GM21447 (cell line): Measurements from ENCODE around the gene AMIGO3.

Source experiments
- ATAC-seq: cut with Tn5 transposase; IDR thresholded peaks from one replicate; pipeline ENCODE4 v1.9.1; 2021; ENCODE audit not compliant: unreplicated experiment

The AMIGO3 gene

DNA sequence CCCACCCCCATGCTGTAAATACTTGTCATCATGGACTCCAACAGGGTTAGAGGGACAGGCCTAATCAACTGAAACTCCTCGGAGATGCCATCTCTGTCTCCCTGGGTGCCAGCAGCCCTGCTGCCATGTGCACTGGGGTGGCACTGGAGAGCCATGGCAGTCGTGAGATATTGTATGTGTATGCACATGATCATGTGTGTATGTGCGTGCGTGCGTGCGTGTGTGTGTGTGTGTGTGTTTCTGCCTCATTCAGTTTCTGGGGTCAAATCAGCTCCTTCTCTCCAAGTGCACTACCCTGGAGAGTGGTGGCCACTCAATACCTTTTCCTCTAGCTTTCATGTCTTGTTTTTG is 48.6 kb downstream of the AMIGO3 start:
- no peak for ATAC-seq

DNA sequence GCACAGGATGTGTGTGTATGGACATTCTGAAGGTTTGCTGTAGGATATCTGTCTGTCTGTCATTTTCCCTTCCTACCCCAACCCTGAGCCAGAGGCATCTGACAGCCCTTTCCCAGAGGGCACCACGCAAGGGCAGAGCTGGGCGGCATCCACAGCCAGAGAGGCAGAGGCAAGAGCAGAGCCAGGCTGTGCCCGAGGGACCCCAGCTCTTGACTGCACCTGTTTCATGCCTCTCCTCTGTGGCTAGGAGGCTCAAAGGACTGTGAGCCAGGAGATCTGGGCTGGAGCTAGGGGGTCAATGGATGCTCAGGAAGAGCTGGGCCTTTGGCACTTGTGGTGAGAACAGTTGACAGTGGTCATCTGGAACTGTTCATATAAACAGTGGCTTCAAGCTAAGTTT is 50.1 kb downstream of the AMIGO3 start:
- no peak for ATAC-seq

DNA sequence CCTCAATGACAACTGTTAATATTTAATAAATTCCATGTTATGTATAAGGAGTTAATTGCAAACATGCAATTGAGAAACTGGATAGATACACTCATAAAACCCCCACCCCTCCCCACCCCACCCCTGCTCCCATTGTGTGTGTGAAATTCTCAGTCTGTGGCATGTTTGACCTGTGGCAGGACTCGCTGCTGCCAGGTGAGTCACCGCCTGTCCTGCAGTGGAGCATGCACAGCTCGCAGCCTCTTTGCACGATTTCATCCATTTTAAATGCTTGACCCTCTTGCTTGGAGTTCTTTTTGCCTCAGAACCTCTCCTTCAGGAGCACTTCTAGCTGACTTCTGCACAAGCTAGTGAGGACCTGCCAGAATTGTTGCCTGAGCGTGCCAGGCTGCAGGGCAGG is 50.6 kb downstream of the AMIGO3 start:
- ATAC-seq = no peak

DNA sequence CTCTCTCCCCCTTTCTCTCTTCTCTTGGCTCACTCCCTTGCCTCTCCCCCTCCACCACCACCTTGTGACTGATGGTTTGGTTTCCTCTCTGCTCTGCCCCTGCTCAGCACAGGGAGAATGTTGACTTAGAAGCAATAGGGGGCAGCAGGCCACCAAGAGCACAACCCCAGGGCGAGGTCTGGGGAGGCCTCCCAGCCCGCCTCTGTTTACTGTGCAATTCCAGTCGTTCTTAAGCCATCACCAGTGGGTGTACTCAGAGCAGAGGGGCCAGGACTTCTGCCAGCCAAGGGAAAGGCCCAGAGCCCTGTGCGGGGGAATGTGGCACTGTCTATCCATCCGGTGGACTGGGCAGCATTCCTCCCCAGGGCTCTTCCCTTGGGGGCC is 51.1 kb downstream of the AMIGO3 start:
- no peak for ATAC-seq

DNA sequence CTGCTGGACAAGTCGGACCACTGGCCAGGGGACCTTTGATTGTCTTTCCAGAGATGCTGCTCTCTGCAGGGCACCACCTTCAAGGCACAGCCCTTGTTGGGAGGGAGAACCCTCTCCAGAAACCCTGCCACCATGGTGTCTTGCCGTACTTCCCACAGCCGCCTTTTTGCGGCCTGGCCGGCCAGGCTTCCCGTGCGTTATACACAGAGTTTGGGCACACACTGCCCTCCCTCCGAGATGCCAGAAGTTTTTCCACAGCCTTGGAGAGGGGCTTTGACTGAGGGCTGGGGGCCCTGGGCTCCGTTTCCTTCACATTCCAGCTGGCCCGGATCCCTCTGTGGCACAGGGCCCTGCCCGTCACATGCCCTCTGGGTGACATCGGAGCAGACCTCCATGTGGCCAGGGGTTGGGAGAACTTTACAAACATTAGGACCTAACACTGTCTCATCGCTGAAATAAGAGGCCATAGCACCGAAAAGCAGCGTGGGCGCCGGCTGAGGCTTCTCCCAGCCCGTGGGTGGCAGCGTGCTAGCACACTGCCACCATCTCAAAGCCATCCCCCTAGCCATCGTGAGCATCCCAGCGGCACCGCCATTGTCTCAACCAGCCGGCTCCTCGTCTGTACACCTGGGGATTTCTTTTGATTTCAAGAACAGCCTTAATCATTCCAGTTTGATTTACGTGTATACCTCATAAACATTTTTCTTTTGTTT is 51.6 kb downstream of the AMIGO3 start:
- no peak for ATAC-seq
